Motor neuron (in vitro differentiated cells): Measurements from ENCODE around the gene CD180. TPM values are rescaled to one million over a fixed set of nuclear protein-coding genes. Genes with fewer than 3 reads are reported as not detected.

Source experiments
- ATAC-seq, 8 experiments: fragments of 200-7000 bp; cut with Tn5 transposase; replicated peaks in 6 of 8; 2 replicates each; pipeline ENCODE4 v1.8.0; 2021; ENCODE audit warnings: mild to moderate bottlenecking in 8 of 8, moderate library complexity in 8 of 8
- H3K27ac ChIP-seq, 2 donors: fragments of 250-450 bp; sonication (Bioruptor Pico); 2 replicates each; pipeline ENCODE4 v1.9.0; 2021; ENCODE audit warnings: antibody characterized with exemption in 2 of 2, mild to moderate bottlenecking in 2 of 2, moderate library complexity in 1 of 2
- H3K4me1 ChIP-seq, 2 donors: fragments of 250-450 bp; sonication (Bioruptor Pico); replicated peaks in 1 of 2; 2 replicates each; pipeline ENCODE4 v1.6.1; 2021; ENCODE audit warnings: antibody characterized with exemption in 2 of 2, mild to moderate bottlenecking in 2 of 2, moderate library complexity in 1 of 2
- H3K4me3 ChIP-seq, 5 donors: fragments of 250-450 bp; sonication (Bioruptor Pico); 2 replicates each; pipeline ENCODE4 v1.9.0; 2021; ENCODE audit warnings: antibody characterized with exemption in 5 of 5, mild to moderate bottlenecking in 5 of 5, moderate library complexity in 4 of 5
- WGBS, 10 experiments: fragments of 450-650 bp; shearing (Covaris generic); methylation state at CpG; one replicate each; pipeline ENCODE4 v1.0.0; 2022; 5-methylcytosine and 5-hydroxymethylcytosine counted together
- in situ Hi-C, 9 experiments: fragments of 400-800 bp; cut with MboI; loops; one replicate each; pipeline ENCODE4 v1.15.0; 2021; ENCODE audit warnings: low sequenced_read_pairs in 9 of 9, low pct_unique_long_range_greater_than_20kb in 2 of 9; ENCODE audit not compliant: unreplicated experiment in 9 of 9
- total RNA-seq, 8 experiments: library from RNA; unstranded; fragments of 300-600 nt; gene quantifications; 2 replicates each; pipeline versions ENCODE4 v1.2.3 to v1.2.4, GENCODE V29; 2022

CD180 gene
- total RNA-seq, 8 experiments from 2014 or later: under 0.01 to 13.4 (median 0.24) TPM

GRCh38 chr5:67133217-67133616 lies 63.4 kb downstream of the CD180 start:
- ATAC-seq: no peak
- 43 to 100% (median 89%) methylated on average over 1 to 2 of the region's 2 CpGs; no CpG with 5 or more reads in 3 of the 10 experiments for WGBS, 10 experiments
- Histone ChIP-seq H3K4me3 (no peak overlapping the region), H3K27ac (no peak overlapping the region), H3K4me1 (peaks cover 6 to 28% of the 10 kb centered on the region in 2 donors)
- in situ Hi-C loops: loop anchor here in 2 of 9 experiments (25.0 kb wide), 2 partner anchors 146 to 321 kb away; no protein-coding TSS in a partner anchor

- H3K4me1 ChIP-seq: peaks cover 6 to 19% of the 10 kb centered on the region in 2 donors
- WGBS, 10 experiments: 88 to 100% (median 100%) methylated on average over 1 to 2 of the region's 2 CpGs; no CpG with 5 or more reads in 1 of the 10 experiments
- in situ Hi-C loops: loop anchor here in 2 of 9 experiments (25.0 kb wide), 2 partner anchors 142 to 317 kb away; no protein-coding TSS in a partner anchor
- H3K27ac ChIP-seq: no peak overlapping the region
- ATAC-seq: no peak
- no peak overlapping the region for H3K4me3 ChIP-seq
Measured at GRCh38 chr5:67129768-67130167, 66.8 kb downstream of the CD180 start.
